ENCODE data around the gene INPP5D.

The INPP5D gene

DNA sequence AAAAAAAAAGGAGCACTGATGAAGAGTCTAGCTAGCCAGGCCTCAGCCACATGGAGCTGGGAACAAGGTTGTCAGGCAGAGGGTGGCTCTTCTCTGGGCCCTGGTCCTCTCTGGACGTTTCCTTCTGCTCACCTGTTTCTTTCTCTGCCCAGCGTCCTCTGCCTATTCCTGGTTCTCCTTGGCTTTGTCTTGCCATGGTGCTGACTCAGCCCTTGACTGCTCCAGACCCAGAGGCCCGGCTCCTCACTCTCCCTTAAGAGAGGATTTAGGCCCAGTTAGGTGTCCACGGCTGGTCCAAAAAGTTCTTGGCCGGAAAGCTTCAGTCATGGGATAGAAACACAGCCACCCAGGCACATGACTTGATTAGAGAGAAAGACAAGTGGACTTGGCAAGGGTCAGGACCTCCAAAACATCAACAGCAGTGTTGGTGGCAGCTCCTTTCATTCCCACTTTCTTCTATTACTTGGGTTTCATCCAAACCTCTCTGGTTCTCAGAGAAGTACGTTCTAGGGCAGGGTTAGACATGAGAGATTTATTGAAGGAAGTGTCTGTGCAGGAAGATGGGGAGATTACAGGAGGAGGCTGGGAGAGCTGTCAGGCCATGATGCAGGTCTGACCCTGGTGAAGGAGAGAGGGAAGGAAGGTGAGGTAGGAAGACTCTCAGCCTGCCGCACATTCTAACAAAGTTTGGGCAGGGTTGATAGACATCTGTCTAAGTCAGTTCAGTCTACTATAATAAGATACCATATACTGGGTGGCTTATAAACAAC, 176.9 kb downstream of the INPP5D start:
- no peak for DNase-seq (ENCODE audit: low spot score)

DNA sequence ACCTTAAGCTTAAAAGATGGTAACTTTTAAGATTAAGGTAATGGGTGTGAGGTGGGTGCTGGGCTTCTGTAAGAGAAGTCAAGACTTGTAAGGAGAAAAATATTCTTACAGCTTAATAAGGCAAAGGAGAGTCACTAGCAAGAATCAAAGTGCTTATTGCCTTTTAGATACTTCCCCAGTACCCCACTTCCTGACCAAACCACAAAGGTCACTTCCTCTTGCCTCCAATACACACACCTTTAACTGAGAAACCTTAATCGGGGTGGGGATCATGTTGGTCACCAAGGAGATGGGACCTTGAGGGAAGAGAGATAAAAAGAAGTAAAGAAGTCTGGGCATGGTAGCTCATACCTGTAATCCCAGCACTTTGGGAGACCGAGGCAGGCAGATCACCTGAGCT, 180.8 kb downstream of the INPP5D start:
- no peak for DNase-seq (ENCODE audit: low spot score)

DNA sequence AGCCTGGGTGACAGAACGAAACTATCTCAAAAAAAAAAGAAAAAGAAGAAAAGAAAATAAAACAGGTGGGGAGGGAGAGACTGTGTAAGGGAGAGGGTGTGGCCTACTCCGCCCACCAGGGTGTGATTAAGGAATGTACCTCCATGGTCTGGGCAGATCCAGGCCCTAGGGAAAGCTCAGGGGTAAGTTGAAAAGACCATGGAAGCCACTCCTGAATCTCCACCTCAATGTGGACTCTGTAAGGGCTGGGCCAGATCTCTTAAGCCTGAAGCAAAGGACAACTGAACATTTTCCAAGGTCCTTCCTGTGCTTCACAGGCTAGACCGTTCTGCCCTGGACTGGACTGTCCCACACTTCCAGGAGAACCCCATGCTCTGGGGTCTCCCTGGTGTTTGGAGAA, 181.7 kb downstream of the INPP5D start:
- DNase-seq (ENCODE audit: low spot score), result no peak

DNA sequence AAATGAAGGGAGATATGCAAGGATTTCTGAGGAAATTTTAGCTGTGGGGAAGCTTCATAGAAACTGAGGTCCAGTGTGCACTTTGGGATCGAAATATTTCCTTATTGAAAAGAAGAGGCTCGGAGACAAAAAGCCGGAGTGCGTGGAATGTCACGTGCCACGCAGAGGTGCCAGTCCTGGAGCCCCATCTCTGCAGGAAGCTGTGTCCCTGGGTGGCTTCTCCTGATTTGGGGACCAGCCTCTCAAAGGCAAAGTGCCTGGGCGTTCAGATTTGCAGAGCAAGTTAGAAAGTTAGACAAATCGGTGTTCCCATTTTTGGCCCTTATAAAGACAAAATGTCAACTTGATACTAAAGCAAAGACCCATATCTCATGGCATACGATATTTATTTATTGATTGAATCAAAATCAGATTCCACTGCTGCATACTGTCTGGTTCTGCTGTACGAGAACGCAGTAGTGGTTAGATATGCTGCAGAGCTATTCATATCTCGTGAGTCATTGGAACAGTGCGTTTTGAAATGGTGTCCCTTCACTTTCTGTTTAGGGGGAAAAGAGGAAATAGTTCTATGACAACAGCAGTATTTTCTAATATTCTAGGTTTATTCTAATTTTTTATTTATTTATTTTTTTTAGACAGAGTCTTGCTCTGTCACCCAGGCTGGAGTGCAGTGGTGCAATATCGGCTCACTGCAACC, 182.2 kb downstream of the INPP5D start:
- DNase-seq (ENCODE audit: low spot score), result no peak

DNA sequence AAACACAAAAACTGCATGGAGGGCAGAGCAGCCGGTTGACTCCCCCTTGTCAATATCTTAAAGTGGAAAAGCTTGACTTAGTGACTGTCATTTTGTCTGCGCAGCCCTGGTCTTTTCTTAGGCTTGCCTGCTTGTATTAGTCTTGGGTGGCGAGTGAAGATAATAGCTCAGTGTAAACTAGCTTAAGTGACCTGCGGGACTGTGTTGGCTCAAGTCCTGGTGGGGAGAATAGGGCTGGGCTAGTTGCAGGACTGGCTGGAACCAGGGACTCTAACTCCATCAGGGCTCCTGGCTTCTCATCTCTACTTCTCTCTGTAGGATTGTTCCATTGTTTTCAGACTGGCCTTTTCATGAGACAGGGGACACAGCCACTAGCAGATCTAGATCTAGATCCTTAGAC, 183.2 kb downstream of the INPP5D start:
- no peak for DNase-seq (ENCODE audit: low spot score)

DNA sequence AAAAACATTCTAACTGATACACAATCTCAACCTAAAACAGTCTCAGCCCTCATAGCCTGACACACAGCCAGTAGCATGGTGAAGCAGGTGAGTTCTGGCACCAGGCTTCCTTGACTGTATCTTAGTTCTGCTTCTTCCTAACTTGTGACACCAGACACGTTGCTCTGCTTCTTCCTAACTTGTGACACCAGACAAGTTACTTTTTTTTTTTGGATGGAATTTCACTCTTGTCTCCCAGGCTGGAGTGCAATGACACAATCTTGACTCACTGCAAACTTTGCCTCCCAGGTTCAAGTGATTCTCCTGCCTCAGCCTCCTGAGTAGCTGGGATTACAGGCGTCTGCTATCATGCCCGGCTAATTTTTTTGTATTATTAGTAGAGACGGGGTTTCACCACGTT, 184.7 kb downstream of the INPP5D start:
- no peak for DNase-seq (ENCODE audit: low spot score)

DNA sequence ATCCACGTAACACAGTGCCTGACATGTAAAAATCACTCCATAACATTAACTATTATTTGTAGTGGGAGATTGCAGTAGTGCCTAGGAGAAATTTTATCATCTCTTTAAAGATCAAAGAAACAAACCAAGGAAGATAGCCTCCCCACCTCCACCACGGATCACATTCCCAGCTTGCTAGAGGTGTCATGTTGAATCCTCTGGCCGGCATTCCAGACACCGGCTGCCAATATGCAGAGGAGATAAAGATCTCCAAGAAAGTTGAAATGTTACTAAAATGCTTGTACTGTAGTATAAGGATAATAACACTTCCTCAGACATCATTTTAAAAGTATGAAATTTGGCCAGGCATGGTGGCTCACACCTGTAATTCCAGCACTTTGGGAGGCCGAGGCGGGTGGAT, 185.3 kb downstream of the INPP5D start:
- no peak for DNase-seq (ENCODE audit: low spot score)

DNA sequence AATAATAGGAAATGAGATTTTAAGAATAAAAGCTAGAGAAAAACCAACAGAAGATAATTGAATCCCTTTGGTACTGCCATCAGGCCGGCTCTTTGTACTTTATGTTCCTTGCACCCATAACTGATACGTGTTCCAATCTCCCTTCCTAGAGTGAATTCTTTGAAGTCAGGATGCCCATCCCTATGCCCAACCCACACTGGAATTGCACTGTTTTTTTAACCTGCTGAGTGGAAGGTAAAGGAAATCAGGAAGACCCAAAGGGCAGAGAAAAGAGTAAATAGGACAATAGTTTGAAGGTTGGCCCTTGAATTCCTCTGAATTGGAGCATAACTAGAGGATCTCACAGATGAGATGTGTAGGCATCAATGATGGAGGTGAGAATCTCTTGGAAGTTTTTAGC, 187.0 kb downstream of the INPP5D start:
- no peak for DNase-seq (ENCODE audit: low spot score)

DNA sequence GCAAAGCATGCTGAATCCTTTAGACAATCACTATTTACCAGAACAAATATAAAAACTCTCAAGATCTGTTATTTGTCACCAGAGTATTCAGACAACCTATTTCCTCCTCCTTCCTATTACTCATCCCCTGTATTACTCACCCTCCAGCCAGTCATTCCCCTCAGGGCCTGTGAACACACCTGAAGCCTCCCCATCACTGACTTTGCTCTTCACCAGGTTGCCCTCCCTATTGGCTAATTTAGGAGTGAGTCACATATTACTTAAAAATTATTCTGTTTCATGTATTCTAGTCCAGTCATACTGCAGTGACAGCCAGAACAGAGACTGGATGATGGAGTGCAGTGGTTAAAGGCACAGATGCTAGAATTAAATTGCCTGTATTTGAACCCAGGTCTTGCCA, 187.6 kb downstream of the INPP5D start:
- no peak for DNase-seq (ENCODE audit: low spot score)

DNA sequence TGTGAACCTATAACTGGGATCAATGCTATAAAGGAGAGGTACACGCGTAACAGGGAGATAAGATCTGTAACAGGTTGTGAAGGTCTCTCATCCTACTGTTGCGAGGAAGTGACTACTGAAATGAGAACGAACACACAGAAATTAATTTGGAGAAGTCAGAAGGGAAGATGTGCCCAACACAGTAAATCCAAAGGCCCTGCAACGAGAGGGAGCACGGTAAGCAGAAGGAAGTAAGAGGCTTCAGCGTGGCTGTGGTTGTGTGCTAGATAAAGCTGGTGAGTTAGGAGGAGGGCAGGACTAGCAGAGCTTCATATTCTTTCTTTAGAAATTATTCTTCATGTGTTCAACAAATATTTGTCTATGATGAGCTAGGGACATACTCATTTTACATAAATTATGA, 188.9 kb downstream of the INPP5D start:
- DNase-seq (ENCODE audit: low spot score), result no peak

DNA sequence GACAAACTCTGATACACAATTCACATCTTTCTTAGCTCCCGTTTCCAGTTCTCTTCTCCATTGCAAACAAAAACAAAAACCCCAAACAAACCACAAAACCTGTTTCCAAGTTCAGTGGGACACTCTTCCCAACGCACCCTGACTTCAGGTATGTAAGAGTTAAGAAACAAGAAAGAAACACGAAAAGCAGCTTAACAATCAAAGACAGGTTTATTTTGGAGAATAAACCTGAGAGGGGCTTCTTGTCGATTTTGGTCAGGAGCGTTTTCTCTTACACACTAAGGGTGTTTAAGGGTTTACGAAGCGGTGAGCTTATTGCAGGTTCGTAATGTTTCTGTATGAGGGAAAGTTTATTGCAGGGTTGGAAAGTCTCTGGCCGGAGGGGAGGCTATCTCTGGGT, 190.4 kb downstream of the INPP5D start:
- DNase-seq (ENCODE audit: low spot score), result no peak

DNA sequence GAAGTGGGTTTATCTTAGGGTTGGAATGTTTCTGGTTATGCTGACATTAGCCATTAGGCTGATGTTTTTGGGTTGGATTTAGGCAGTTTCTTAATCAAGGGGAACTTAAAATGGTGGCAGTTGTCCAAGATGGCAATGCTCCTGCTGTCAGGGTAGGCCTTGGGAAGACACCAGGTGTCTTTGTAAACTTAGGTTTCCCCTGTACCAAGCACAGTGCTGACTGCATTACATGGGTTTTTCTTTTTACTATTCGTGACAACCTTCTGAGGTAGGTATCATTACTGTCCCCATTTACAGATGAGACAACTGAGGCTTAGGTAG, 190.8 kb downstream of the INPP5D start:
- no peak for DNase-seq (ENCODE audit: low spot score)

DNA sequence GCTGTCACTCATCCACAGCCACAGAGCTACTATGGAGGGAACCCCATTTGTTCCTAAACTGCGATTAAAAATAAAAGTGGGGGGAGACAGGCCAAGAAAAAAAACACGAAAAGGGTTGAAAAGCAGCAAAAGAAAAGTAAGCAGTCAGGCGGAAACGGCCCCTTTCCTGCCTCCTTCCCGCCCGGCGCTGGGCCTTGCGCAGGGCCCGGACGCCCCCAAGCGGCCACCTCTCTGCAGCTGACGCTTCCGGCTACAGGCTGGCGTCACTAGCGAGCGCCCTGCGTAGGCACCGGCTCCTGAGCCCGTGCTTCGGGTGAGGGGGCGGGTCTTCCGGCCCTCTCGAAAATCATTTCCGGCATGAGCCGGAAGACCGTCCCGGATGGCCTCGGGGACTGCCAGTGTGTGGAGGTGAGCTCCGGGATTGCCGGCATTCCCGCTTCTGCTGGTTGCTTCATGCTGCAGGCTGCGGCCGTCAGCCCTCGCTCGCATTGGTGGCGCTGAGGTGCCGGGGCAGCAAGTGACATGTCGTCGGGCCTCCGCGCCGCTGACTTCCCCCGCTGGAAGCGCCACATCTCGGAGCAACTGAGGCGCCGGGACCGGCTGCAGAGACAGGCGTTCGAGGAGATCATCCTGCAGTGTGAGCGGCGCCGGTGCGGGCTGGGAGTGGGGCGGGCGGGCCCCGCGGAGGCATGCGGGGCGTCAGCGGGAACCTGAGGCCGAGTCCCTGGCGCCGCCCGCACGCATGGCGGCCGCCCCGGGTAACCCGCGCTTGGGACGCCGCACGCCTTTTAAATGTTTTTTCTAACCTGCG, 191.4 kb downstream of the INPP5D start, which contains the start of gene ATG16L1:
TSS of gene ATG16L1 (plus strand) at position 368 of the 811 bp plus-strand sequence. CDS start at position 523, 155 bp downstream.
- DNase-seq (ENCODE audit: low spot score), result peak; percentile 97

DNA sequence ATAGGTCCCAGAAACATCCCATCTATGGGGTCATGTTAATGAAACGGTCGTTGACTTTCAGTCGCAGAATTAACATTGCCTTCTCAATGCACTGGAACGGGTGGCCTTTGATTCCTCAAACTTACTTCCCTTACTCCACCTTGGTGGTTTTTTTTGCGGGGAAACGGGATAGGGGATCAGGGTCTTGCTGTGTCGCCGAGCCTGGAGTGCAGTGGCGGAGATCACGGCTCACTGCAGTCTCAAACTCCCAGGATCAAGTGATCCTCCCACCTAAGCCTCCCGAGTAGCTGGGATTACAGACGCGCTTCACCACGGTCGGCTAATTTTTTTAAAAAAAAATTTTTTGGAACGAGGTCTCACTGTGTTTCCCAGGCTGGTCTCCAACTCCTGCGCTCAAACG, 192.1 kb downstream of the INPP5D start:
- DNase-seq (ENCODE audit: low spot score), result peak; percentile 23

DNA sequence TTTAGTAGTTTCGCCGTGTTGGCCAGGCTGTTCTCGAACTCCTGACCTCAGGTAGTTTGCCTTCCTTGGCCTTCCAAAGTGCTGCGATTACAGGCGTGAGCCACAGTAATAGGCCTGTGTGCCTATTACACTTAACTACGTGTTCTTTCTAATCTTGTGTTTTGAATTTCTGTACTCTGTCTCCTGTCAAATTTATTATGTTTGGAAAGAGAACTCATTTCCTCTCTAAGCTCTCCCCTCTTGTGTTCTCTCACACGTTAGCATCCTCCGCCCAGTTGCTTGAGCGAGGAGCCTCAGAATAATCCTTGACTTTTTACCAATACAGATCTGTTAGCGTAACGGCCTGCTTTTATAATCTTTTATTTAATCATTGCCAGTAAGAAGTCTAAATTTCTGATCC, 195.0 kb downstream of the INPP5D start:
- DNase-seq (ENCODE audit: low spot score), result no peak

DNA sequence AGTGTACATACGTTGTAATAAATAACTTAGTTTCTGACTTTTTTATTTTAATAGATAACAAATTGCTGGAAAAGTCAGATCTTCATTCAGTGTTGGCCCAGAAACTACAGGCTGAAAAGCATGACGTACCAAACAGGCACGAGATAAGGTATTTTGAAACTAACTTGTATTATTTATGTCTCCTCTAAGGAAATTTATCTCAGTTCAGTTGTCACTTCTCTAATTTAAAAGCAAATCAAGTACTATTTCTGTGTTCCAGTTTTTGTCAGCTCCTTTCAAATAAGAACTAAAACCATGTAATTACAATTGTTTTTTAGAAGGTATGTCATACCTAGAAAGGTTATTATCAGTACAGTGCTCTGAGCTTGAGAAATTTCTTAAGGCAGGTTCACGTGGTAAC, 195.9 kb downstream of the INPP5D start:
- no peak for DNase-seq (ENCODE audit: low spot score)
